ENCODE data around the gene BMP6.
"Not testable (repeated sequence)": the region's sequence is repeated elsewhere in the genome, so short reads cannot be mapped to it uniquely, and the experiment has no call there.

Gene BMP6

DNA sequence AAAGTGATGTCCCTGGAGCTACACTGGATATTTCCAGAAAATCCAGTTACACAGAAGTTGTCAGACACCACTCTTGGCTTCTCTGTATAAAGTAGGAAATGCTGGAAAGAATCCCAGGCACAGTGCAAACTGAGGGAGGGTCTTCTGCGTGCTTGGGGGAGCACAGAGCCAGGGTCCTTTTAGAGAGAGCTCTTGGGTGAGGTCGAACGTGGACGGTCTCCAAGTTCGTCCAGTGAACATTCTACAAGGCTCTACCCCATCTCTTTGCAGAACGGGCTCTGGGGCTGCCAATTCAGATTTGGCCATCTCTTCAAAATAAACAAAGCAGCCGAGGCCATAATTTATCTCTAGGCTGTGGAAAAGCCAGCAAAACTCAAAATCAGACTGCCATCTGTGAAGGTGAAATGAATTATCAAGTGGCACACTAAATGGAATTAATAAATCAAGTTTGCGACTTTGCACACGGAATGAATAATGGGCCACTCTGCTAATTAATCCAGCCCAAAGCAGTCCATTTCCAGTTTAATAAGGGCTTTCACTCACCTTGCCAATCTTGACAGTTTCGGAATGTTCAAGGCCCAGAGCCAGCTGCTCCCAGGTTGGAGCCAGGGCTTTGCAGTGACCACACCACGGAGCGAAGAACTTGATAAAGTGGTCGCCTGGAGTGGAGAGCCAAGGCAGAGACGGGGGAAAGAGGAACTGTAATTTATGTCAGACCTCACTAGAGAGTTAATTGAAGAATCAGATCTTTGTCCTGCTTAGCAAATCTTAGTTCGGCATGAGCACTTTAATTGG, 165.4 kb downstream of the BMP6 start:
- DNase-seq = no peak

DNA sequence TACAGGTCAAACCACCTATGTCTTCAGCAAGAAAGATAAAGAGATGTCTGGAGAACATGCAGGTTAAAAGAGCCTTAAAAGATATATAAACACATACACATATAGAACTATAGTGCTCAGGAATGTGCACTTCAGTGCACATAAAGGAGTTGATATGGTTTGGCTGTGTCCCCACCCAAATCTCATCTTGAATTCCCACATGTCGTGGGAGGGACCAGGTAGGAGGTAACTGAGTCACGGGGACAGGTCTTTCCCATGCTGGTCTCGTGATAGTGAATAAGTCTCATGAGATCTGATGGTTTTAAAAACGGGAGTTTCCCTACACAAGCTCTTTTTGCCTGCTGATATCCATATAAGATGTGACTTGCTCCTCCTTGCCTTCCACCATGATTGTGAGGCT, 166.5 kb downstream of the BMP6 start:
- not testable (repeated sequence) for DNase-seq

- no peak for DNase-seq
Measured at GRCh38 chr6:7893342-7893741, 167.4 kb downstream of the BMP6 start.

DNA sequence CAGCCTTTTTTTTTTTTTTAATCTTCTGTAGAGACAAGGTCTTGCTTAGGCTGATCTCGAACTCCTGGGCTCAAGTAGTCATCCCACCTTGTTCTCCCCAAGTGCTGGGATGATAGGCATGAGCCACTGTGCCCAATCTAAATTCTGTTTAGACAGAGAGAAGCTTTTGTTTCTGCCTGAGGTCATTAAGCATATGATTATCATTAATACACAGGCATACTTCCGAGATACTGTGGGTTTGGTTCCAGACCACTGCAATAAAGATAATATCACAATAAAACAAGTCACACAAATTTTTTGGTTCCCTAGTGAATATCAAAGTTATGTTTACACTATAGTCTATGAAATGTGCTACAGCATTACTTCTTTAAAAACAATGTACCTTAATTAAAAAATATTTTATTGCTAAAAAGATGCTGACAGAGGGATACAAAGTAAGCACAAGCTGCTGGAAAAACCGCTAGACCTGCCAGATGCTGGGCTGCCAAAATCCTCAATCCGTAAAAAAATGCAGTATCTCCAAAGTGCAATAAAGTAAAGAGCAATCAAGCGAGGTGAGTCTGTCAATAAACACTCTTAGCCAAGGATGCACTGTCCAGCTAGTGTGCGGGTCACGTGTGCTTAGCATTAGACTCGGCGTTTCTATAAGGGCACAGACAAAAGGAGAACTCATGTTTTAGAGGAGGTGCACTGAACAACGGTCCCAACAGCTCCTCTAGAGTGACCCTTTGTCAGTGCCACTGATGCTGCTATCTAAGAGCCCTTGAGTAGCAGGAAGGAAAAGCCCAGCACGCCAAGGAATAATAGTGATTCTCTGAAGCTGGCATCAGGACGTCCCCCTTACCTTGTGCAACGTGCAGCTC, 168.6 kb downstream of the BMP6 start:
- no peak for DNase-seq

DNA sequence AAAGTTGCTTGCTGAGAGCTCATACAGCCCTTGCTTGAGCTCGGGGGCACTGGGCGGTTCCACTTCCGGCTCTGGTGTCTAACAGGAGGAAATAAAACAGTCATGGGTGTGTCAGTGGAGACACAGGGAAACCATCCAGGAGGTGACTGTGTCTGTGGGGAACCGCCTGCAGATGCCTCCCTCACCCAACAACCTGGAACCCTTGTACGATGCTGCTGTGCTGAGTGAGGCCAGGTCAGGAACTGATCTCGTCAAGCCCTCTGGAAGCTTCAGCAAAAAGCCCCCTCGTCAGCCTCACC, 169.2 kb downstream of the BMP6 start:
- no peak for DNase-seq

GRCh38 chr6:7896465-7896987, 170.6 kb downstream of the BMP6 start:
- DNase-seq = no peak

DNA sequence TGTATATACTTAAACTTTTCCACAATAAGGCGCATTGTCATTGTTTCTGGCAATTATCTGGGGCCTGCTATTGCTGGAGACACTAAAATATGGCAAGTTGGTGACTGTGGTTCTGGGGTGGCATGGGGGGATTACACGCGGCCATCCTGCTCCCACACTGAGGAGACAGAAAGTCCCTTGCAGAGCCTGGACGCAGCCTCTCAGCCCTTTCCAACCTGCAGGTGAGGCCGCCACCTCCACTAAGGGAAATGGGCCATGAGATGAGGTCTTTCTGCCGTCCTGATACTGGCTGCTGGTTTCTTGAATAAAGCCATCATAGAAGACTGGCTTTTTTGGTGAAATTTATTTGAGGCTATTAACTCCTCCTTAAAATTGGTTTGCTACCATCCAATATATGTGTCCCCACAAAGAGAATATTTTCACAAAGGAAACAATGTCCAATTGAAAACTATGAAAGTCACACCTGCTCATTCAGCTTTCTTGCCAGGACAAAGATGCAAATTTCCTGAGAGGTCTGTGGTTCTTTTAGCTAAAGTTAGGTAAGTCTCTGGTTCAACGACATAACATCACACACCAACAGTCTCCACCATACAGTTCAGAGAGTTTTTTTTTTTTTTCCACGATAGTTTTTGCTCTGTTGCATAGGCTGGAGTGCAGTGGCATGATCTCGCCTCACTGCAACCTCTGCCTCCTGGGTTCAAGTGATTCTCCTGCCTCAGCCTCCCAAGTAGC, 171.7 kb downstream of the BMP6 start:
- DNase-seq = no peak

DNA sequence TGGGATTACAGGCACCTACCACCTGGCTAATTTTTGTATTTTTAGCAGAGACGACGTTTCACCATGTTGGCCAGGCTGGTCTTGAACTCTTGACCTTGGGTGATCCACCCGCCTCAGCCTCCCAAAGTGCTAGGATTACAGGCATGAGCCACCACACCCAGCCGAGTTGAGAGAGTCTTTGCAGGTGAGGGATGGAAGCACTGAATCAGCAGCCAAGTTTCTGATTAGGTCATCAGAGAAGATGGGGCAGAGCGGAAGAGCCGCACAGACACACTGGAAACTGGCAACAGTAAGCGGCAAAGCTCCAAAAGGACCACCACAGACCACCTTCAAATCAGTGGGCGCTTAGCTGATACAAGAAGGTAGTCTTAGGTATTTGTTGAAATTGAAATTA, 172.3 kb downstream of the BMP6 start:
- not testable (repeated sequence) for DNase-seq

GRCh38 chr6:7899101-7899888, 173.4 kb downstream of the BMP6 start:
- no peak for DNase-seq

DNA sequence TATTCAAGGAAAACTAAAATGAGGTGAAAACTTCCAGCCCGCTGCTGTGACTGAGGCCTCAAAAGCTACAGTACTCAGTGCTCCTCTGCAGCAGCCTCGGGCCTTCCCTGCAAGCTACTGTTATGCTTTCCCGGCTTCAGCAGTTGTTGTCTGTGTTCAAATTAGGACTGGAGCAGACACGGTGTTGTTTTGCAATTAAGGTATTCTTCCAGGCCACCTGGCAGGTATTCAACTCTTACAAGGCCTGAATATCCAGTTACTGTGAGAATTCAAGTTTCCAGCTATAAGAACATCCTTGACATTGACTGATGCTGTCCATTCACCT, 174.0 kb downstream of the BMP6 start:
- no peak for DNase-seq

GRCh38 chr6:7900621-7901020, 174.7 kb downstream of the BMP6 start:
- no peak for DNase-seq

DNA sequence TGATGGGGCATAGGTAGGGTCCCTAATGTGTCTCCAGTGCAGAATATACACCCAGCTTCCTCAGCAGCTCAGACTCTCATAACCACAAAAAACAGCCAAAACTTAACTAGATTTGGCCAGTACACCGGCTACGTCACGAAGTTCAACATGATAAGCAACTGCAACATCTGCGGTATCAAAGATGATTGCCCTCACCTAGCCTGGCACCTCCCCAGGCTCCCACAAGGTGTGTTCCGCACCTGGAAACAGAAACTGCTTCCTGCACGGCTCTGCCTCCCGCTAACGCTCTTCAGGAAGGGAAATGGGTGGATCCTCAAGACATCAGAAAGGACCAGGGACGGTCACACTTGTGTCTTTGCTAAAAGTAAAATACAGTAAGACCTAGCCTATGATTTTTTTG, 175.2 kb downstream of the BMP6 start:
- DNase-seq = no peak

GRCh38 chr6:7901780-7902179, 175.9 kb downstream of the BMP6 start:
- no peak for DNase-seq

DNA sequence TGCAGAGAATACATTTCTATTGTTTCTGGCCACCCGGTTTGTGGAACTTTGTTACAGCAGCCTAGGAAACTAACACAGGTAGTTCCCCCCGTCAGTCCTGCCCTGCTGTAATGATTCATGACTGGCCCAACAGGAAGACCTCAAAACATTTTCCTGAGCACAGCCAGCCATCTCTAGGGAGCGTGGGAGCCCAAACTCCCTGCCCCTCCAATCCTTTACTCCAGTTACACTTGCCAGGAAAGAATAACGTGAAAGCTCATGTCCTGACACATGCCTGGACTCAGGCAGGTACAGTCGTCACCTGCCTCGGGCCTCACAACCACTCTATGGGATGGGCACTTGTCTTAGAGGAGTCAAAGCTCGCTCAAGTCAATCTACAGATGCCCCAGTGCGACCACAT, 176.3 kb downstream of the BMP6 start:
- DNase-seq = no peak

DNA sequence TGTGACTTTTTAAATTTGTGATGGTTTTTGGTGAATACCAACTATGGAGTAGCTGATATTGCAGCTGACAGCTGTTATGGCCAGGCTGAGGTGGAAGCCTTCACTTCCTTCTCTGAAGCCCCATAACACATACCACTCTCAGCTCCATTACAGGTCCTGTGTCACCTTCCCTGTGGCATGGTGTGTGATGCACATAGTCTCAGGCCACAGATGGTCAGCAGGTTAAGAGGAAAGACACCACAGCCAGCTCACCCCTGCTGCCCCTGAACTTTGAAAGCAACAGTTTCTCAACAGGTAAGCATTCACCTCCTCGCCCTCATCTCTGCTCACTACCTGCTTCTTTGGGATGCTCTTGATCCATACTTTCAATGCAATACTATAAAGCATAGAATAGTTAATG, 177.0 kb downstream of the BMP6 start:
- no peak for DNase-seq

DNA sequence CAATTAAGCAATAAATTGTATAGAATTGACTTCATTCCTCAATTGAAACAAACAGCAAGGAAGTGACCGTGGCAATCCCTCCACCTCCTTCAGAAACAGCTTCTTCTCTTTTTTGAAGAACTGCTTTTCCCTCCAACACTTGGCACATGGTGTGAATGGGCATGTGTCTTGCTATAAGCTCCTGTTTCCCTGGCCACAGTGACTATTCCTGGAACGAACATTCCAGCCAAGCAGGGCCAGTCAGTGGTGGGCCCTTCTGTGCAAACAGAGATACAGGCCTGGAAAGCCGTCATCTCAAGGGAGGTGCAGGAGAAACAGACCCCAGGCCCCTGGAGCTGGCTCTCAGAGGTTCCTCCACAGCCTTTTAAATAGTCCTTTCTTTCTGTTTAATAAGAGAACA, 177.8 kb downstream of the BMP6 start:
- no peak for DNase-seq

GRCh38 chr6:7904654-7905319, 178.9 kb downstream of the BMP6 start:
- DNase-seq = no peak

GRCh38 chr6:7905416-7905815, 179.5 kb downstream of the BMP6 start:
- DNase-seq = no peak

DNA sequence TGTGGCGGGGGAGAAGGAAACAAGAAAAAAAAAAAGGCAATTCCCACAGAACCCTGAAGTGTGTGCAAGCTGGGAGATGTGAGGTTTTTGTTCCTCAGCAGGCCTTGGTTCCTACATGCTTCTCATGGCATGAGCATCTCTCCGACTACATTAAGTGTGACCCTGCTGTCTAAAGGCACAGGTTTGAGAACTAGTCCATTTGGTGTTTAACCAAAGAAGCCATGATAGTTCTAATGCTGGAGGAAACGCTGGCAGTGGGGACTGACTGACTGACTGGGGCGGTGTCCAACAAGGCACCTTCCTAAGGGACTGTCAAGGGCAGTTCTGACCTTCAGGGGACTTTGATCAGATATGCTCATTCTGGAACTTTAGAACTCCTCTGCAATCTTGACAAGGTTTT, 180.8 kb downstream of the BMP6 start:
- DNase-seq = no peak

GRCh38 chr6:7907159-7907558, 181.3 kb downstream of the BMP6 start:
- no peak for DNase-seq

DNA sequence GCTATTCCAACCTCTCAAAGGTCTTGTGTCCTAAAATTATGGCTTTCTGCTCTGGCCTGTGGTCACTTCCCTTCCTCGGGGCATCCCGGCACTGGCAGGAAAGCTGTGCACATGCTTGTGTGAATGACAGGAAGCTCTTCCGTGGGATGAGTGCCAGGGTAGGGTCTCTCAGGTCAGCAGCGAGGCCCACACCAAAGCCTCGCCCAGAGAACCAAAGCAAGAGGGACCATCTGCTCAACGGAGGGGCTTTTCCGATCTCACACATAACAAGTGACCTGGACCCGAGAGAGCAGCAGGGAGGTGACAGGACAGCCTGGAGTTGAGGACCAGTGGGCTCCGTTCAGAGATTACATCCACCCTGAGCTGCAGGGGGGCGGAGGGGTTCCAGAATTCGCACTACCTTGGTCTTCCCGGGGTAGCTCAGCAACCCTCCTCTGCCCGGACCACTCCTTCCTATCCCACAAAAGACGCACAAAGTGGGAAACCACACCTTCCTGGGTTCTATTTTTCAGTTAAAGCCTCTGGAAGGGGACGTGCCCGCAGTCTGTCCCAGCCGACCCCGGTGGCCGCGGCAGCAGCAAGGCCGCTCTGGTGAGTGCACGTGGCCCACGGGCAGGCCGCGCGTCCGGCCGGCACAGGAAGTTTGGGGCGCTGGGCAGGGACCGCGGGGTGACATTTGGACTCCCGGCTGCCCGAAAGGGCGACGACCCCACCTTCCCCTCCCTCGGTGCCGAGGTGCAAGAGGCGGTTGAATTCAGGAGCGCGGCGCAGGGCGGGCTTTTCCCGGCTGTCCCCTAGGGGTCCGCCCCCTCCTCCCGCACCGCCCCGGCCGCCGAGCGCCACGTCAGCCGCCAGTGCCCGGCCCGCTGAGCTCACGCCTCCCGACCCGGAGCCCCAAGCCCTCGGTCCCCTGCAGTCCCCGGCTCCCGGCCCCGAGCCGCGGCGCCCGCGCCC, 183.7 kb downstream of the BMP6 start:
- DNase-seq = peak; percentile 41 to 42
